K562 (cell line): ENCODE data around the gene SLC22A23. TPM values are rescaled to one million over a fixed set of nuclear protein-coding genes. Genes with fewer than 3 reads are reported as not detected.
A peak's percentile ranks its signal among the peaks of the same experiment; 100 is the strongest.

Source experiments
- C11orf30 ChIP-seq: fragments of 450-650 bp; IDR thresholded peaks from 2 replicates; pipeline ENCODE4 v1.6.1; 2016; ENCODE audit warnings: low read depth, mild to moderate bottlenecking
- CXXC5 ChIP-seq: fragments of 250-450 bp; sonication (Bioruptor Pico); IDR thresholded peaks from 2 replicates; pipeline ENCODE4 v1.8.0; 2022; ENCODE audit warnings: inconsistent platforms, mild to moderate bottlenecking, moderate library complexity
- DPF2 ChIP-seq: fragments of 450-650 bp; IDR thresholded peaks from 2 replicates; pipeline ENCODE4 v1.6.1; 2016
- ETS2 ChIP-seq: IDR thresholded peaks from 2 replicates; pipeline ENCODE4 v1.6.1; 2016; ENCODE audit warnings: borderline replicate concordance, missing genetic modification characterization, mild to moderate bottlenecking, moderate library complexity, missing compliant biosample characterization; ENCODE audit not compliant: poor library complexity, severe bottlenecking
- FIP1L1 ChIP-seq: fragments of 200-400 bp; formaldehyde crosslinking; IDR thresholded peaks from 2 replicates; pipeline ENCODE4 v1.6.1; 2018; ENCODE audit warnings: mild to moderate bottlenecking, low read depth, low read length; ENCODE audit not compliant: poor library complexity, severe bottlenecking
- GTF2A2 ChIP-seq: IDR thresholded peaks from 2 replicates; pipeline ENCODE4 v1.6.1; 2016; ENCODE audit warnings: mild to moderate bottlenecking, missing genetic modification characterization, missing compliant biosample characterization
- HNRNPK ChIP-seq: fragments of 200-400 bp; formaldehyde crosslinking; IDR thresholded peaks from one replicate; pipeline ENCODE4 v1.6.1; 2018; ENCODE audit warnings: mild to moderate bottlenecking, low read depth, low read length; ENCODE audit not compliant: poor library complexity, severe bottlenecking
- MAFF ChIP-seq: IDR thresholded peaks from 2 replicates; pipeline ENCODE4 v1.6.1; 2012; ENCODE audit warnings: low read length, improper control_type of control experiment
- MTA3 ChIP-seq: fragments of 450-650 bp; formaldehyde crosslinking; IDR thresholded peaks from 2 replicates; pipeline ENCODE4 v1.6.1; 2017; ENCODE audit warnings: mild to moderate bottlenecking, borderline replicate concordance
- NFE2 ChIP-seq: IDR thresholded peaks from 2 replicates; pipeline ENCODE4 v1.6.1; 2014; ENCODE audit warnings: antibody characterized with exemption, low read depth
- SMARCE1 ChIP-seq: fragments of 450-650 bp; IDR thresholded peaks from 2 replicates; pipeline ENCODE4 v1.7.1; 2016; ENCODE audit warnings: mild to moderate bottlenecking
- SRSF7 ChIP-seq: fragments of 200-400 bp; formaldehyde crosslinking; optimal IDR thresholded peaks from 2 replicates; pipeline ENCODE3; 2017; ENCODE audit warnings: mild to moderate bottlenecking, low read depth, low read length
- ZNF253 ChIP-seq: fragments of 250-450 bp; sonication (Bioruptor Pico); conservative IDR thresholded peaks from 2 replicates; pipeline ENCODE4 v1.6.1; 2021; ENCODE audit warnings: mild to moderate bottlenecking
- ZNF316 ChIP-seq: fragments of 450-650 bp; IDR thresholded peaks from 2 replicates; pipeline ENCODE4 v1.6.1; 2016
- polyA plus RNA-seq, 8 experiments: library from polyadenylated mRNA; depleted of rRNA in 4 of 8; stranded (reverse) in 5 of 8; unstranded in 3 of 8; fragments of >200 nt; fragmentation: Nextera tagmentation in 2 of 8; fragmentation: Illumina TruSeq in 1 of 8; extraction: Ambion mirVana in 2 of 8; extraction: Trizol in 1 of 8; gene quantifications; 2 replicates each; pipeline versions ENCODE4 v1.2.1 to v1.2.3, GENCODE V29; 2011 to 2014; ENCODE audit warnings: inconsistent platforms in 1 of 8, missing spikeins in 1 of 8
- total RNA-seq, 7 experiments: library from RNA; depleted of rRNA in 6 of 7; stranded (reverse); fragments of >200 nt in 6 of 7; fragmentation: Illumina TruSeq in 2 of 7; extraction: Trizol in 2 of 7; gene quantifications; 2 replicates each; pipeline versions ENCODE4 v1.2.1 to v1.2.3, GENCODE V29; 2011 to 2021; ENCODE audit warnings: low replicate concordance in 1 of 7
- TF ChIP-seq, protein P1 (sequence below): IDR thresholded peaks from 2 replicates; pipeline ENCODE4 v1.6.1; 2016; ENCODE audit warnings: missing genetic modification characterization, missing compliant biosample characterization
- TF ChIP-seq, protein P2 (sequence below): fragments of 450-650 bp; IDR thresholded peaks from 2 replicates; pipeline ENCODE4 v1.6.1; 2016
- TF ChIP-seq, protein P3 (sequence below): fragments of 250-450 bp; sonication (Bioruptor Pico); IDR thresholded peaks from 2 replicates; pipeline ENCODE4 v1.5.0; 2021; ENCODE audit warnings: mild to moderate bottlenecking, moderate library complexity
- TF ChIP-seq, protein P4 (sequence below): fragments of 250-450 bp; sonication (Bioruptor Pico); IDR thresholded peaks from 2 replicates; pipeline ENCODE4 v1.8.0; 2021; ENCODE audit warnings: mild to moderate bottlenecking, moderate library complexity
- TF ChIP-seq, protein P5 (sequence below): fragments of 450-650 bp; conservative IDR thresholded peaks from 2 replicates; pipeline ENCODE4 v1.6.1; 2016; ENCODE audit warnings: missing genetic modification characterization, low read depth, mild to moderate bottlenecking, control low read depth, missing compliant biosample characterization

The SLC22A23 gene
- total and polyA plus RNA-seq, 9 of the 15 experiments (the other 6 are each of a cell fraction or from before 2014, with no cell fraction given): 0.30 to 8.7 (median 2.5) TPM

DNA sequence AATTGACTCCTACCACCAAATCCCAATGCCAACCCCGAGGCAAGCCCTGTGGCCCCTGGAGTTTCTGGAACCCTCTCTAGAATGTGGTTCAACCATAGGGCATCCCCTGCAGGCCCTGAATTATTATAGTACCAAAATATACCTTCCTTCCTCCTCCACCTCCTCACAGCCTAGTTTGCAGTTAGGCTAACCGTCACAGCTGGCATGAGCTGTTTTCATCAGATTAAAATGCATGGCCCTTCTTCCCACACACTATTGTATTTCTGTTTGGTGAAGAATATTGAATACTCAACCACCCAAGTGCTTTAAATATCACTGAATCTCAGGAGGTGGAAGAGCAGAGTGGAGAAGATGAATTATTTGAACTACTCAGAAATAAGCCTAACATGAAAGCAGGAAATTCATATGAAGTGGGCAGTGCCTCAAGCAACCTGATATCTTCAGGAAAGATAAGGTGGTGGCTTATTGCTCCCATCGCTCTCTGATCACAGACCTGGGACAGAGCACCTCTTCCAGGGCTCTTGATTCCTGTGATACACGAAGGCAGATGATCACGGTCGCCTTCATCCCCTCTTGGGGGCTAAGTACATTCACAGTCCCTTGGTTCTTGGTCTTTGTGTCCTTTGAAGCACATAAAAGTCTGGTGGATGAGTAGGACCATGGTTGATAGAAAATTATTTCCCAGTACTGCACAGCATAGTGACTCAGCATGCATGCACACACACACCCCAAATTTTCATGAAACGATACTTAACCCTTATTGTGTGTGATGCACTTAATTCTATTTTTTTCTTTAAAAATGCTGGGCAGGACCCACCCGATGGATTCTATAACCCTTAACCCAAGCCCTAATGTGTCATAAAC, 107.2 kb downstream of the SLC22A23 start (continued):
- TF ChIP-seq, protein P1, sequence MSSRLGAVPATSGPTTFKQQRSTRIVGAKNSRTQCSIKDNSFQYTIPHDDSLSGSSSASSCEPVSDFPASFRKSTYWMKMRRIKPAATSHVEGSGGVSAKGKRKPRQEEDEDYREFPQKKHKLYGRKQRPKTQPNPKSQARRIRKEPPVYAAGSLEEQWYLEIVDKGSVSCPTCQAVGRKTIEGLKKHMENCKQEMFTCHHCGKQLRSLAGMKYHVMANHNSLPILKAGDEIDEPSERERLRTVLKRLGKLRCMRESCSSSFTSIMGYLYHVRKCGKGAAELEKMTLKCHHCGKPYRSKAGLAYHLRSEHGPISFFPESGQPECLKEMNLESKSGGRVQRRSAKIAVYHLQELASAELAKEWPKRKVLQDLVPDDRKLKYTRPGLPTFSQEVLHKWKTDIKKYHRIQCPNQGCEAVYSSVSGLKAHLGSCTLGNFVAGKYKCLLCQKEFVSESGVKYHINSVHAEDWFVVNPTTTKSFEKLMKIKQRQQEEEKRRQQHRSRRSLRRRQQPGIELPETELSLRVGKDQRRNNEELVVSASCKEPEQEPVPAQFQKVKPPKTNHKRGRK: no peak
- TF ChIP-seq FIP1L1 (no peak), C11orf30 (peak; percentile 87), CXXC5 (0 out of 2 replicates have a peak, but pooled peaks have one; percentile 12), ZNF253 (CRISPR knock-in tag) (no peak), SMARCE1 (peak; percentile 39; the same call in 1 of the 2 replicates), MTA3 (no peak), SRSF7 (no peak), ZNF316 (peak; percentile 75), GTF2A2 (no peak), ETS2 (tag) (no peak), HNRNPK (no peak), NFE2 (peak; percentile 92), MAFF (peak; percentile 59; the same call in 1 of the 2 replicates), DPF2 (peak; percentile 56; the same call in 1 of the 2 replicates)
- TF ChIP-seq, protein P2, sequence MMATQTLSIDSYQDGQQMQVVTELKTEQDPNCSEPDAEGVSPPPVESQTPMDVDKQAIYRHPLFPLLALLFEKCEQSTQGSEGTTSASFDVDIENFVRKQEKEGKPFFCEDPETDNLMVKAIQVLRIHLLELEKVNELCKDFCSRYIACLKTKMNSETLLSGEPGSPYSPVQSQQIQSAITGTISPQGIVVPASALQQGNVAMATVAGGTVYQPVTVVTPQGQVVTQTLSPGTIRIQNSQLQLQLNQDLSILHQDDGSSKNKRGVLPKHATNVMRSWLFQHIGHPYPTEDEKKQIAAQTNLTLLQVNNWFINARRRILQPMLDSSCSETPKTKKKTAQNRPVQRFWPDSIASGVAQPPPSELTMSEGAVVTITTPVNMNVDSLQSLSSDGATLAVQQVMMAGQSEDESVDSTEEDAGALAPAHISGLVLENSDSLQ: no peak
- TF ChIP-seq, protein P3, sequence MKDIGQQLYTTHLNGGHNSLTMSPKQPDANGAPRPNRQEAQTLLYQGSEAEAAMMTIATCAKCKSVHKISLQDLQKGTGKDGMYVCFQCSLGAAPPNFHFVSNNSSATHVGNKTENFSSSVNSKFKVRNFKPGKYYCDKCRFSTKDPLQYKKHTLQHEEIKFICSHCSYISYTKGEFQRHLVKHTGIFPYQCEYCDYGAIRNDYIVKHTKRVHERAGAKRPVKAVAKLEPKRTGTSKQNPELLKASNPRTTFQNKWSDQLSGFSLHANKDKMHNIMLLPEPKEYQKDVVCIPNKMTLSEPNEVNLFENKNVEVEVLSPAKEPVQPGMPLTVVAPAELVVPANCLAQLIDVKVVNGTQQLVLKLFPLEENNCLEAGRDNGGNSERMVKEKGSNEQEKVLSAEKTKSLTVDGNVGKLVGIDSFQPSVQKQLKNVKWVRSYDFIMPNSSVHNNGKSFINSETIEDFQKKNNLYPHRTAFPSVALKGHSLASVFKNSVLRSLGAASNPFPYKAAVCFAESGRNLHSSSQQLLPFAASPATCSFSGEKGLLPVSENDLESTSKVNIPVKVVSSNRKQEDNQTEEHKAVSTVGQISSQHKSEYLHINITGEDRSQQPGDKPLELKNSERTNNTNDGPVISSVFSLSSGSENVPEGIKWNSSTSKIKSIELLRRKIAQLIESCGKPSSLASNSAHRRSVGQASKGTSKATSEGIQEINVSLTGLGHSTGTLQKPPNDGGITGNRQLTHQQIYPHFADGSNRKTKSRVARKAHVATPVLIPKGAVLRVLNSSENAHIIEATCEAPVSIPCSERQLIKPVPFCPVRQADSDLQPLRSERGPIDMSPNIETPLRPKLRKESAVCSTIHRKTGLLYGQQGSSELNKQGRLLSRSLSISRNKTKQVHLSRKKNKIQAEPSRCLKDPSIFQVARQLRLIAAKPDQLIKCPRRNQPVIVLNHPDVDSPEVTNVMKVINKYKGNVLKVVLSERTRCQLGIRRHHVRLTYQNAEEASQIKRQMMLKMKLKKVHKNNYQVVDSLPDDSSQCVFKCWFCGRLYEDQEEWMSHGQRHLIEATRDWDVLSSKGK (CRISPR knock-in tag): no peak
- TF ChIP-seq, protein P4, sequence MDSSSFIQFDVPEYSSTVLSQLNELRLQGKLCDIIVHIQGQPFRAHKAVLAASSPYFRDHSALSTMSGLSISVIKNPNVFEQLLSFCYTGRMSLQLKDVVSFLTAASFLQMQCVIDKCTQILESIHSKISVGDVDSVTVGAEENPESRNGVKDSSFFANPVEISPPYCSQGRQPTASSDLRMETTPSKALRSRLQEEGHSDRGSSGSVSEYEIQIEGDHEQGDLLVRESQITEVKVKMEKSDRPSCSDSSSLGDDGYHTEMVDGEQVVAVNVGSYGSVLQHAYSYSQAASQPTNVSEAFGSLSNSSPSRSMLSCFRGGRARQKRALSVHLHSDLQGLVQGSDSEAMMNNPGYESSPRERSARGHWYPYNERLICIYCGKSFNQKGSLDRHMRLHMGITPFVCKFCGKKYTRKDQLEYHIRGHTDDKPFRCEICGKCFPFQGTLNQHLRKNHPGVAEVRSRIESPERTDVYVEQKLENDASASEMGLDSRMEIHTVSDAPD (CRISPR knock-in tag): no peak
- TF ChIP-seq, protein P5, sequence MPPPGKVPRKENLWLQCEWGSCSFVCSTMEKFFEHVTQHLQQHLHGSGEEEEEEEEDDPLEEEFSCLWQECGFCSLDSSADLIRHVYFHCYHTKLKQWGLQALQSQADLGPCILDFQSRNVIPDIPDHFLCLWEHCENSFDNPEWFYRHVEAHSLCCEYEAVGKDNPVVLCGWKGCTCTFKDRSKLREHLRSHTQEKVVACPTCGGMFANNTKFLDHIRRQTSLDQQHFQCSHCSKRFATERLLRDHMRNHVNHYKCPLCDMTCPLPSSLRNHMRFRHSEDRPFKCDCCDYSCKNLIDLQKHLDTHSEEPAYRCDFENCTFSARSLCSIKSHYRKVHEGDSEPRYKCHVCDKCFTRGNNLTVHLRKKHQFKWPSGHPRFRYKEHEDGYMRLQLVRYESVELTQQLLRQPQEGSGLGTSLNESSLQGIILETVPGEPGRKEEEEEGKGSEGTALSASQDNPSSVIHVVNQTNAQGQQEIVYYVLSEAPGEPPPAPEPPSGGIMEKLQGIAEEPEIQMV: no peak
